Large intestine (tissue), 3 donors: ENCODE data around the gene GLYR1. TPM values are rescaled to one million over a fixed set of nuclear protein-coding genes. Genes with fewer than 3 reads are reported as not detected.

Source experiments
- DNase-seq, 2 donors: peaks; one replicate each; pipeline versions ENCODE4 v3.0.0 to v3.0.0-alpha.2; 2013
- H3K27ac ChIP-seq: one replicate; pipeline ENCODE4 v1.5.1; 2013; ENCODE audit warnings: low read length
- H3K27me3 ChIP-seq: 2 replicates; pipeline ENCODE4 v1.6.1; 2013; ENCODE audit warnings: low read length; ENCODE audit not compliant: control insufficient read depth, insufficient read depth
- H3K36me3 ChIP-seq: 2 replicates; pipeline ENCODE4 v1.6.1; 2013; ENCODE audit warnings: low read length; ENCODE audit not compliant: control insufficient read depth, insufficient read depth
- H3K4me1 ChIP-seq: one replicate; pipeline ENCODE4 v1.6.1; 2013; ENCODE audit warnings: low read length; ENCODE audit not compliant: control insufficient read depth, insufficient read depth
- H3K4me3 ChIP-seq: one replicate; pipeline ENCODE4 v1.5.1; 2013; ENCODE audit warnings: low read length
- H3K9me3 ChIP-seq: one replicate; pipeline ENCODE4 v1.6.1; 2013; ENCODE audit warnings: mild to moderate bottlenecking, low read depth, low read length, moderate library complexity; ENCODE audit not compliant: control insufficient read depth
- WGBS: methylation state at CpG from one replicate; pipeline ENCODE4 v1.1.5; 2013; ENCODE audit warnings: low lambda C conversion rate; ENCODE audit not compliant: insufficient coverage; 5-methylcytosine and 5-hydroxymethylcytosine counted together
- polyA plus RNA-seq: library from polyadenylated mRNA; unstranded; fragments of 120-200 nt; gene quantifications from one replicate; pipeline ENCODE4 v1.2.1, GENCODE V29; 2013

The GLYR1 gene
- polyA plus RNA-seq, 1 donor: 102 TPM

DNA sequence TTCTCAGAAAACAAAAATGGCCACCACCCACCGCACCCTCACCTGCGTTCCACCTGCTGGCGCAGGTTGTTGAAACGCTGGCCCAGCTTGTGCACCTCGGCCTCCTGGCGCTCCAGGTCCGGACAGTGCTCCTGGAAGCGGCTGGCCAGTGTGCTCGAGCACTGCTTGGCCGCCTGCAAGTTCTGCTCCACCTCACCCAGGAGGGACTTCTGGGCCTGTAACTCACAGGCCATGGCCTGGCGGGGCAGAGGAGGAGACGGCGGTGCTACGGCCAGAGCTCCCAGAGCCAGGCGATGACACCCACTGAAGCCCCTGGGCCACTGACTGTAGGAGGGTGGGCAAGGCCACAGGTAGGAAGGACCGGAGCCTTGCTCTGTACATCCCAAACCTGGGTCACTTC is 43.6 kb upstream of the GLYR1 start:
- no peaks in the 10 kb centered on the region for H3K9me3 ChIP-seq
- peaks cover 87% of the 10 kb centered on the region for H3K36me3 ChIP-seq
- H3K27me3 ChIP-seq: no peaks in the 10 kb centered on the region
- H3K27ac ChIP-seq: no peak overlapping the region
- DNase-seq: no peak
- H3K4me3 ChIP-seq: no peak overlapping the region
- no CpG with 5 or more reads among the region's 16 CpGs for WGBS
- no peaks in the 10 kb centered on the region for H3K4me1 ChIP-seq

DNA sequence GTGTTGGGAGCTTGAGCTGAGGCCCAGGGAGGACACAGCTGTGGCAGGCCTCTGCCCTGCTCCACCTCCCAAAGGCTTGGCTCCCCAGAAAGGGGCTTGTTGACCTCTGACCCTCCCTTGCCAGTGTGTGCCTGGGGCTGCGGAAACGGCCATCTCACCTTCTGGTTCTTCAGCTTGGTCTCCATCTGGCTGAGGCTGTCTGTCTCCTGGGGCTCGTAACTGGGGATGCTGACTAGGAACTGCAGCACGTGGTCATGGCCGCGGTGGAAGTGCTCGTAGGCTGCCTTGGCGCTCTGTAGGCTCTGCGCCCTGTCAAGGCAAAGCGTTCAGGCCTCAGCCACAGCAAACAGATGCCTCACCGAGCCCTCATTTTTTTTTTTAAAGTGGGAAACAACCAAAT is 42.9 kb upstream of the GLYR1 start:
- no peaks in the 10 kb centered on the region for H3K27me3 ChIP-seq
- H3K4me1 ChIP-seq: no peaks in the 10 kb centered on the region
- no peak overlapping the region for H3K4me3 ChIP-seq
- DNase-seq: no peak
- no peak overlapping the region for H3K27ac ChIP-seq
- H3K36me3 ChIP-seq: peaks cover 87% of the 10 kb centered on the region
- H3K9me3 ChIP-seq: peaks cover 3% of the 10 kb centered on the region
- WGBS: 93% methylated on average over 5 of the region's 11 CpGs

DNA sequence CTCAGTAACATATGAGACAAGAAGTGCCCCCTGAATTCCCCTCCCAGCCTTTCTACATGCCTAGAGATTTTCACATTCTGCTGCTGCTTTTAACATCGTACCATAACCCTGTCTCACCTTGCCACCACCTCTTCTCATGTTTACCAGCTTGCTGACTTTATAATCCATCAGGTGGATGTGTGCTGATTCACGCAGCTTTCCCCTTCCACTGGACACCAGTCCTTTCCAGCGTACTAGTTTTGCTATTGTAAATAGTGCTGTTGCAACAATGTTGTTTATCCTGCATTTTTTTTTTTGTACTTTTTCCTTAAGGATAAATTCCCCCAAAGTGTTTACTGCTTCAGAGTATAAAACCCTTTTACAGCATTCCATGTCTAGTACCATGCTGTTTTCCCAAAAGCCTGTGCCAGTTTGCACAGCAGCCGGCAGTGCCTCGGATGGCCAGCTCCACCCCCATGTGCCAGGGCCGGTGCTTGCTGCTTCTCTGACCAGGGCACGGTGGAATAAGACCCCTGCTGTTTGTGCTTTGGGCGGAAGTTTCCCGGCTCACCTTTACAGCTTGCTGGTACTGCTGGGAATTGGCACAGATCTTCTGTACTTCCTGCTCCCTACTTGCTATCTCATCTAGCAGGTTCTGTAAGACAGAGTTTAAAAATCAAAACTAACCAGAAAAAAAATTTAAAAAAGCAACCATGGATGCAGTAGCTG is 41.5 kb upstream of the GLYR1 start:
- Histone ChIP-seq H3K27me3 (no peaks in the 10 kb centered on the region), H3K36me3 (peaks cover 90% of the 10 kb centered on the region), H3K9me3 (peaks cover 15% of the 10 kb centered on the region), H3K27ac (no peak overlapping the region), H3K4me3 (no peak overlapping the region), H3K4me1 (no peaks in the 10 kb centered on the region)
- DNase-seq: no peak
- no CpG with 5 or more reads among the region's 9 CpGs for WGBS

DNA sequence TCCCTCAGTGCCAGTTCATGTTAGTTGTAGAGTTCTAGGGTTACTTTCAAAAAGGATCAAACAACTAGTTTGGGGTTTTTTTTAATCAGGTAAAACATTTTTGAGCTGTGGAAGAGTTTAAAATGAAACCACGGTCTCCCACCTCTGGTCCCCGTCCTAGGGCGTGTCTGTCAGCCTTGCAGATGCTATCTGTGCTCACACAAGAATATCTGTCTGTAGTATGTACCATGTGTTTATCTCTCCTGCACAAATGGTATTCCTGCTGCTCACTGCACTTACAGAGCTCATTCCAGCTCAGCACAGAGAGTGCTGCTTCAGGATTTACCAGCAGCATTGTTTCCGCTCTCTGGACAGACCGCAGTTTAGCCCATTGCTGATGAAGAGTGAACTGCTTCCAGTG is 39.1 kb upstream of the GLYR1 start:
- H3K27ac ChIP-seq: no peak overlapping the region
- WGBS: no CpG with 5 or more reads among the region's 5 CpGs
- H3K36me3 ChIP-seq: peaks cover 87% of the 10 kb centered on the region

DNA sequence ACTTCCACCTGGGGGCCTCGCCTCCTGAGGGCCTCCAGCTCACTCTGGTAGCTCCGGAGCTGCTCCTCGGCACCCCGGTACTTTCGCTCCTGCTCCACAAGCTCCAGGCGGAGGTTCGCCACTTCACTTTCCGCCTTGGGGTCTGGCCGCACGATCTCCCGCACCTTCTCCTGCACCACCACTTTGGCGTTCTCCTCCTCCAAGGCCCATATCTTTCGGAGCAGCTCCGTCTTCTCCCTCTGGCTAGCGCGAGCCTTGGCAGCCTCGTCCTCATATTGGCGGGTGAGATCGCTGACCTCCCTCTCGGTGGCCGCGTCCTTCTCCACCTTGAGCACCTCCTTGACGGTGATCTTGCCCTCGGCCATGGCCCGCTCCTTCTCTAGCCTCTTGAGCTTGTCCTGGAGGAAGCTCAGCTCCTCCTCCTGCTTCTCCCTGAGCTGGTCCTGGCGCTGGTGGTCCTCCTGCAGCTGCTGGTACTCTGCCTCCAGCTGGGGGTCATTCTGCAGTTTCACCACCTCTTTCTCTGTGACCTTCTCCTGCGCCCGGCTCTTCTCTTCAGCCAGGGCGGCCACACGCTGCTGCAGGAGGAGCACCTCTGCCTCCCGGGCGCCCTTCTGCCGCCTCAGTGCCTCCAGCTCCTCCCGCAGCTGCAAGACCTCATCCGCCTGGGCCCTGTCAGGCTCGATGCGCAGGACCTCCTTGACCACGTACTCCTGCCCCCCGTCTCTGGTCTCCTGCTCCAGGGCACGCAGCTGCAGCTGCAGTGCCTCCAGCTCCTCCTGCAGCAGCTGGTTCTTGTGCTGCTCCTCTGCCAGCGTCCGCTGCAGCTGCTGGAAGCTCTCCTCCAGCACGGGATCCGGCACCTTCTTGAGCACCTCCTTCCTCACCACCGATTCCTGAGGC is 38.1 kb upstream of the GLYR1 start:
- Histone ChIP-seq H3K9me3 (peaks cover 18% of the 10 kb centered on the region), H3K36me3 (peaks cover 88% of the 10 kb centered on the region), H3K4me1 (no peaks in the 10 kb centered on the region), H3K4me3 (no peak overlapping the region), H3K27me3 (no peaks in the 10 kb centered on the region), H3K27ac (no peak overlapping the region)
- DNase-seq: no peak
- 100% methylated on average over 2 of the region's 45 CpGs for WGBS

More for the DNA sequence above, 39.1 kb upstream of the GLYR1 start:
- Histone ChIP-seq H3K9me3 (peaks cover 18% of the 10 kb centered on the region), H3K4me3 (no peak overlapping the region), H3K4me1 (no peaks in the 10 kb centered on the region), H3K27me3 (no peaks in the 10 kb centered on the region)
- DNase-seq: no peak

DNA sequence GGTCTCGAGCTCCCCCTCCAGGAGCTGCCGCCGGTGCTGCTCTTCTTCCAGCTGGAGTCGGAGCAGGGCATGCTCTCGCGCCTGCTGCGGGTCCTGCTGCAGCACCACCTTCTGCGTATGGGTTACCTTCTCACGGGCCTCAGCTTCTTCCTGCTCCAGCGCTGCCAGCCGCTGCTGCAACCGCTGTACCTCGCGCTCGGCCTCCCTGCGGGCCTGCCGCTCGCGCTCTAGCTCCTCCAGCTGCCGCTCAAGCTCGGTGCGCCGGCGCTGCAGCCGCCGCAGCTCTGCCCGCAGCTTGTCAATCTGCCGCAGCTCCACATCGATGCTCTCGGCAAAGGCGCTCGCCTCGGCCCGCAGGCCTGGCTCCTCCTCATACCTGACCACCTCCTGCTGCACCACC is 37.1 kb upstream of the GLYR1 start:
- Histone ChIP-seq H3K36me3 (peaks cover 91% of the 10 kb centered on the region), H3K4me1 (no peaks in the 10 kb centered on the region), H3K27me3 (no peaks in the 10 kb centered on the region), H3K9me3 (peaks cover 18% of the 10 kb centered on the region), H3K27ac (no peak overlapping the region), H3K4me3 (no peak overlapping the region)
- no peak for DNase-seq
- WGBS: no CpG with 5 or more reads among the region's 34 CpGs

DNA sequence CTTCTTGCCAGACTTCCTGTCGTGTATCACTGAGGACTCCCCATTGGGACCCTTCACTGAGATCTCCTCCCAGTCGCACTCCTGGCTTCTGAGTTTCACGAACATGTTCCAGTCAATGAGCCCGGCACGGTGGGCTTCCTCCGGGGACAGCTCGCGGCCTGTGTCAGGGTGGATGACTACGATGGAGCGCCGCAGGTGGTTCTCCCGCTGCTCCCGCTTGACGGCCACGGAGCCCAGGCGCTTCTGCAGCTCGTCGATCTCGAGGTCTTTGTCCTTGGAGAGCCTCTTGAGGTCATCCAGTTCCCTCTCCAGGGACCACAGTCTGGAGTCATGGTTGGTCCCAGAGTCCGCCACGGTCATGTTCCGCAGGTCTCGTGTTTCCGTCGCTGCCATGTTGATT is 36.4 kb upstream of the GLYR1 start:
- Histone ChIP-seq H3K4me3 (no peak overlapping the region), H3K27me3 (no peaks in the 10 kb centered on the region), H3K27ac (no peak overlapping the region), H3K36me3 (peaks cover 94% of the 10 kb centered on the region), H3K9me3 (peaks cover 18% of the 10 kb centered on the region), H3K4me1 (no peaks in the 10 kb centered on the region)
- DNase-seq: no peak
- no CpG with 5 or more reads among the region's 25 CpGs for WGBS

DNA sequence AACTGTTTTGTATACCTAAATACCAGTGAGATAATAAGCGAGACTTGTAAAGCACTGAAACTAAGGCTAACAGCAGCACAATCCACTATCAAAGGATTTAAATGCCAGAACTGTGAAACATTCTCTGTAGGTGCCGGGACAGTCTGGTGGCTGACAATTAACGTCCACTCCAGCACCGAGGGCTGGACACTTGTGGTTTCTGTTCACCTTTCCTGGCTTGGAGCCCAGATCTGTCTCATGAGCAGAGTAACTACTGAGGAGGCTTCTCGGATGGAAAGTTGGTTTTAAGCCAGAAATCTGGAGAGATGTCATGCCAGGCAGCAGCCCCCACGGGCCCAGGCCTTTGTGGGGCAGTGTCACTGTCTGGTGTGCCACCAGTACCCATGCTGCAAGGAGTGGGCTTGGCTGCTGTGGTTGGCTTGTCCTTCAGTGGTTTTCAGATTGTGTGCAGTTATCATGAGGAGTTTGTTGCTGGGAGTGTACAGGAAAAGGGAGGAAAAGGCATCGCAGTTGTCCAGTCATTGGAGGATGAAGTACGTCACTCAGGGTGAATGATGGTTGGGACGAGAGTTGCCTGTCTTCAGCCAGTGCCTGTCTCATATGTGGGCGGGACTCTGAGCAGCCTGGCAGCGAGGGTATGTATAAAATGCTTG is 35.7 kb upstream of the GLYR1 start:
- no peak for DNase-seq
- Histone ChIP-seq H3K27ac (no peak overlapping the region), H3K4me3 (no peak overlapping the region), H3K9me3 (peaks cover 18% of the 10 kb centered on the region), H3K4me1 (no peaks in the 10 kb centered on the region), H3K27me3 (no peaks in the 10 kb centered on the region), H3K36me3 (peaks cover 95% of the 10 kb centered on the region)
- WGBS: no CpG with 5 or more reads among the region's 11 CpGs

DNA sequence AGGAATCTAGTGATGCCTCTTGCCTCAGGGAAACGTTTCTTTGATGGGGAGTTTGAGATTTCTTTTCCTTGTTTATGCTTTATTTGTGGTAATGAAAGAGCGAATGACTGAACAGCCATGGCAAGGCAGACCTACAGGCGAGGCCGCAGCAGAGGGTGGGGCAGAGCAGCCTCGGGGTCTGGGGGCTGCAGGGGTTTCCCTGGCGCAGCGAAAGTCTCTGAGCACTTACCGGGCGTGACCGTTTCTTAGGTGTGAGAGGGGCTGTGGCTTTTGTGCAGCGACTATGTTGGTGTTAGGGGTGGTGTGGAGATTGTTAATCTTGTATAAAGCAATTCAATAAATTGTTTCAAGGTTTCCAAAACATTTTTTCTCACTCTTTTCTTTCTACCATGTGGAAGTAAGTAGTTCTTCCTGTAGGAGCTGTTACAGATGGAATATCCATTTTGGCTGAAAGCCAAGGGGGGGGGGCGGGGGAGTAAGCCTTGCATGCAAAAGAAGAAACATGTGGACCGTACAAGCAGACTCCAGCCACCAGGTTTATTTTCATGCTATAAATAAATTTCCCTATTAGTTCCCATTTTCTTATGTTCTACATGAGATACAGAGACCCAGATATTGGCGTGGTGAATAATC is 35.0 kb upstream of the GLYR1 start:
- peaks cover 18% of the 10 kb centered on the region for H3K9me3 ChIP-seq
- H3K36me3 ChIP-seq: peaks cover 95% of the 10 kb centered on the region
- no CpG with 5 or more reads among the region's 14 CpGs for WGBS
- no peak overlapping the region for H3K4me3 ChIP-seq
- peaks cover 1% of the 10 kb centered on the region for H3K4me1 ChIP-seq
- no peak overlapping the region for H3K27ac ChIP-seq
- no peaks in the 10 kb centered on the region for H3K27me3 ChIP-seq
- DNase-seq: no peak

DNA sequence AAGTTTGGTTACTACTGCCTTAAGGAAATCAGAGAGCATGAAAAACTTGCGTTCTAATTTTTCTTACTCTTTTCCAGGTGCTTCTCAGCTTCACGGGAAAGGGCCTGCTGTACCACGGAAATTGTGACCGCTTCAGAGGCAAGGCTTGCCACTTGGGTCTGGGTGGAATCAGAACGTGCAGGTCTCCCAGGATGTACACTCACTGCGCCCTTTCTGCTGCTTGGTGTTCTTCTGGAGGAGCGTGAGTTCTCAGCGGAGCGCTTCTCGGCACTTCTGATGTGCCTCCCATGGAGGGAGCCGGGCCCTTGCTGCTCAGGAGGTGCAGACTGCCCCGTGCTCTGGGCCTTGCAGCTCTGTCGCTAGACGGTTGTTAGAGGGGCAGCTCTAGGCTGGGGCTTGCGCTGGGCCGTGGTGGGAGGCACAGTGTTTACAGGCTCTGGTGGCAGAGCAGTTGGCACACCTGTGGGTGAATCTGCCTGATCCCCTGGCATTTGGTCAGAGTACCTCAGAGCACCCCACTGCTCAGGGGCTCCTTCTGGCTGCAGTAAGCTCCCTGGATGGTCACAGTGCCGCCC is 33.0 kb upstream of the GLYR1 start:
- Histone ChIP-seq H3K27ac (no peak overlapping the region), H3K4me3 (no peak overlapping the region), H3K27me3 (no peaks in the 10 kb centered on the region), H3K9me3 (peaks cover 15% of the 10 kb centered on the region), H3K36me3 (peaks cover 92% of the 10 kb centered on the region), H3K4me1 (peaks cover 12% of the 10 kb centered on the region)
- no CpG with 5 or more reads among the region's 17 CpGs for WGBS
- DNase-seq: no peak
